SK-N-MC (cell line): Measurements from ENCODE around the gene AGBL1.

Experiments
- EZH2 ChIP-seq: fragments of 200-600 bp; sonication (generic); IDR thresholded peaks from one replicate; pipeline ENCODE4 v1.6.1; 2017; ENCODE audit warnings: antibody characterized with exemption
- POLR2AphosphoS5 ChIP-seq: IDR thresholded peaks from 2 replicates; pipeline ENCODE4 v1.6.1; 2012; ENCODE audit warnings: mild to moderate bottlenecking, low read depth, low read length, borderline replicate concordance

DNA sequence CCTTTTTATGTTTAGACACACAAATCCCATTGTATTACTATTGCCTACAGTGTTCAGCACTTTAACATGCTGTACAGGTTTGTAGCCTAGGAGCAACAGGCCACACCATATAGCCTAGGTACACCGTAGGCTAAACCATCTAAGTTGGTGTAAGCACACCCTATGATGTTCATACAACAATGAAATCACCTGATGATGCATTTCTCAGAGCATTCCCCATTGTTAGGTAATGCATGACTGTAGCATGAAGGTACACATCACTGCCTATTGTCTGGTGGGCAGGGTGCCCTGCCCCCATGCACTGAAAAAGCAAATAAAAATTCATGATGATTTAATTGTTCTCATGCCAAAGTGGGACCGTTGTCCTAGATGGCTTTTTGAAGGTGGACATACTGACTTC lies 183.6 kb downstream of the AGBL1 start:
- no peak for TF ChIP-seq POLR2AphosphoS5
- TF ChIP-seq EZH2 = no peak
